HG03280 (cell line): ENCODE measurements around the gene TNFSF15.
"Not testable (repeated sequence)": the region's sequence is repeated elsewhere in the genome, so short reads cannot be mapped to it uniquely, and the experiment has no call there.

Experiments used
- ATAC-seq: cut with Tn5 transposase; IDR thresholded peaks from one replicate; pipeline ENCODE4 v1.9.1; 2021; ENCODE audit warnings: mild to moderate bottlenecking, moderate library complexity; ENCODE audit not compliant: unreplicated experiment

Gene TNFSF15

GRCh38 chr9:114757395-114757794 is 48.4 kb downstream of the TNFSF15 start:
- ATAC-seq, result no peak

DNA sequence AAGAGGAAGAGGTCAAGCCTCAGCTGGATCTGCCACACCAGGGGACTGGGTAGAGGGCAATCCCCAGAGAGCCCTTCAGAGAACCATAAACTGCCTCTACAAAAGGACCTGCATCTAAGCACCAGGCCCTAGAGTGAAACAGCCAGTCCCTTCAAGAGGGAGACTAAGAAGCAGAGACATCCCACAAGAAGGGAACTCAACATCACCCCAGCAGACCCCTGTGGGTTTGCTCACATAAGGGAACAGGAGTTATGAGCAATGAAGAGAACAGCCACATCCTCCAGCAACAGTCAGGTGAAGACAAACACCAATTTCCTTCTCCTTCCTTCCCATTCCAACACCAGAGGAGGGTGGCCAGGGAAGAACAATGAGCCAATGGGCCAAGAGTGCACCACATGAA is 48.9 kb downstream of the TNFSF15 start:
- no peak for ATAC-seq

DNA sequence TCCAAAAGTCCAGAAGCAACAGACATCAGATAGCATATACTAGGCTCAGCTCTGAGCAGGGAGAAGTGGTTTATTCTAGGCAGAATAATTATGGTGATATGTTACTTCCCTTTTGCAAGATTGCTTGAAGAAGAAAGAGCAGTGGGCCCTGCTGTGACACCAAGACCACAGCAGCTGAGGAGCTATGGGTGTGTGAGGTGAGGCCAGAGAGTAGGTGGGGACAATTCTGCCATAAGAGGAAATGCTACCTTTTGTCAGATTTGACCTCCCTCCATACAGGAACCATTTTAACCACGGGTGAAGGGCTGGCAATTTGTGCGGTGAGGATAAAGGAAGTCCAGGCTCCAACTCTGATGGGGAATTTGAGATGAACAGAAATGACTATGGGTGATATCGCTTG is 51.3 kb downstream of the TNFSF15 start:
- ATAC-seq, result no peak

GRCh38 chr9:114746591-114747346 is 59.1 kb downstream of the TNFSF15 start:
- ATAC-seq, result no peak

- ATAC-seq, result no peak
These were observed 59.8 kb downstream of the TNFSF15 start for GRCh38 chr9:114745879-114746550.

GRCh38 chr9:114745108-114745848 is 60.6 kb downstream of the TNFSF15 start:
- no peak for ATAC-seq

DNA sequence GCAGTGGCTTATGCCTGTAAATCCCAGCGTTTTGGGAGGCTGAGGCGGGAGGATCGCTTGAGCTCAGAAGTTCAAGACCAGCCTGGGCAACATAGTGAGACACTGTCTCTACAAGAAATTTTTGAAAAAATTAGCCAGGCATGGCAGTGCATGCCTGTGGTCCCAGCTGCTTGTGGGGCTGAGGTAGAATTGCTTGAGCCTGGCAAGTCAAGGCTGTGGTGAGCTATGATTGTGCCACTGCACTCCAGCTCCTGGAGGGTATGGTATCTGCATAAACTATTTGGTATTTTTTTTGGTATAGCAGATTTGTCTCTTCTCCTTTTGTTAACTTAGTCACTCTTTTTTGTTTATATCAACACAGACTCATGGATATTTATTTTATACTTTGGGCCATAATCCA is 62.4 kb downstream of the TNFSF15 start:
- ATAC-seq, result no peak

- no peak for ATAC-seq
These were observed 62.9 kb downstream of the TNFSF15 start for GRCh38 chr9:114742947-114743346.

GRCh38 chr9:114741521-114741920 is 64.3 kb downstream of the TNFSF15 start:
- not testable (repeated sequence) for ATAC-seq

- no peak for ATAC-seq
These were observed 67.1 kb downstream of the TNFSF15 start for GRCh38 chr9:114738581-114739316.

DNA sequence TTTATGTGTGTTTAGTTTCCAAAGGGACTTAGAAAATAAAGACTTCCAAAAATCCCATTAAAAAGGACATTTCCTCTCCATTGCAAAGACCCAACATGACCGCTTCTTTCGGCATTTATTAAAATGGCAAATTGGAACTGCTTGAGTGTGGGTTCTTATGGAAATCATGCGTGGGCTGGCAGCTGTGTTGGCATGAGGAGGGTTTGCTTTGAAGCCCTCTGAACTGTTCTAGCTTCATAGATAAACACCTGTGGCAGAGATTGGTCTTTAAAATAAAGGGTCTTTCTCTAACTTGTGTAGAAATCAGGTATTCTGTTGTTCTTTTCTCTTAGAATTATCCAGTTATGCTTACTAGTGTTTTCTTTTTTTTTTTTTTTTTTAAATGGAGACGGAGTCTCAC is 68.0 kb downstream of the TNFSF15 start:
- no peak for ATAC-seq

- no peak for ATAC-seq
These were observed 68.7 kb downstream of the TNFSF15 start for GRCh38 chr9:114737118-114737517.

GRCh38 chr9:114735704-114736103 is 70.1 kb downstream of the TNFSF15 start:
- no peak for ATAC-seq

GRCh38 chr9:114735139-114735538 is 70.7 kb downstream of the TNFSF15 start:
- ATAC-seq, result not testable (repeated sequence)
